Measurements from ENCODE around the gene CPVL. TPM values are rescaled to one million over a fixed set of nuclear protein-coding genes. Genes with fewer than 3 reads are reported as not detected.
A peak's percentile ranks its signal among the peaks of the same experiment; 100 is the strongest.

CPVL gene
- total RNA-seq, 4 donors from 2014 or later = 3.1 to 17.5 (median 11.5) TPM

DNA sequence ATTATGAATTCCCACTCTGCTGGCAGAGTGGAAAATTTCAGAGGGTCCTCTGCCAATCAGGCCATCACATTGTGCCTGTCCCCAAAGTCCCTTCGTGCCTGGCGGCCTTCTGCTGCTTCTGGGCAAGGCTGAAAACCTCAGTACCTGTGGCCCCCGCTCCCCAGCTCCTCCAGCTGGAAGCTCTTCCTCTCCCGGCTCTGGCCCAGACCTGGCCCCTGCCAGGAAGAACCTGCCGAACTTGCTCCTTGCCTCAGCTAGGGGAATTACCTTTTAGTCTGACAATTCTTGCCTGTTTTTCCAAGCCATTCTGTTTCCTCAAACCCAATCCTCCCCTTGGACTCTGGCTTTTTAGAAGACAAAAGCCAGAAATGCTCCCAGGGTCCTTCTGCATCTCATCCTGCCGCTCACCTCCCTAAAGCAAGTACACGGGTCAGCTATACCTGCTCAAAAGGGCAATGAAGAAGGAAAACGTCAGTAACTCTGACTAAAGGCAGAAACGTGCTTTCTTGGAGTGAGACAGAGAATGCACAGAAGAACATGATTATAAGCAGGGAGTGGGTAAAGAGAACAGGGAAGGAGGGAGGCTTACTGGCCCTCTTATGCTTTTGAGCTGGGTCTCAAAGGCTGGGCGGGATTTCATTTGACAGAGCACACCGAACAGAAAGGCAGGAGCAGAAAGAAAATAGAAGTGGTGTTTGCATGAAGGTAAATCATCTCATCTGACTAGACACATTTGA, 160.1 kb downstream of the CPVL start:
- Histone ChIP-seq H3K4me1 (peaks cover 0 to 32% (median 3%) of the 10 kb centered on the region in 4 donors), H3K27ac (peak overlapping the region in 2 of 4 donors; percentile 2 to 49), H3K27me3 (no peaks in the 10 kb centered on the region), H3K36me3 (no peaks in the 10 kb centered on the region), H3K9me3 (no peaks in the 10 kb centered on the region), H3K4me3 (no peak overlapping the region)
- TF ChIP-seq POLR2A (IDR thresholded peaks at IDR 0.05) (no peak), EP300 (IDR thresholded peaks at IDR 0.05) (no peak)
- TF ChIP-seq, protein P1, sequence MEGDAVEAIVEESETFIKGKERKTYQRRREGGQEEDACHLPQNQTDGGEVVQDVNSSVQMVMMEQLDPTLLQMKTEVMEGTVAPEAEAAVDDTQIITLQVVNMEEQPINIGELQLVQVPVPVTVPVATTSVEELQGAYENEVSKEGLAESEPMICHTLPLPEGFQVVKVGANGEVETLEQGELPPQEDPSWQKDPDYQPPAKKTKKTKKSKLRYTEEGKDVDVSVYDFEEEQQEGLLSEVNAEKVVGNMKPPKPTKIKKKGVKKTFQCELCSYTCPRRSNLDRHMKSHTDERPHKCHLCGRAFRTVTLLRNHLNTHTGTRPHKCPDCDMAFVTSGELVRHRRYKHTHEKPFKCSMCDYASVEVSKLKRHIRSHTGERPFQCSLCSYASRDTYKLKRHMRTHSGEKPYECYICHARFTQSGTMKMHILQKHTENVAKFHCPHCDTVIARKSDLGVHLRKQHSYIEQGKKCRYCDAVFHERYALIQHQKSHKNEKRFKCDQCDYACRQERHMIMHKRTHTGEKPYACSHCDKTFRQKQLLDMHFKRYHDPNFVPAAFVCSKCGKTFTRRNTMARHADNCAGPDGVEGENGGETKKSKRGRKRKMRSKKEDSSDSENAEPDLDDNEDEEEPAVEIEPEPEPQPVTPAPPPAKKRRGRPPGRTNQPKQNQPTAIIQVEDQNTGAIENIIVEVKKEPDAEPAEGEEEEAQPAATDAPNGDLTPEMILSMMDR (IDR thresholded peaks at IDR 0.05) = no peak
- WGBS, 2 donors = 79 to 81% methylated on average over 11 of the region's 11 CpGs
- DNase-seq (ENCODE audit: low spot score in 2 of 2) = no peak

DNA sequence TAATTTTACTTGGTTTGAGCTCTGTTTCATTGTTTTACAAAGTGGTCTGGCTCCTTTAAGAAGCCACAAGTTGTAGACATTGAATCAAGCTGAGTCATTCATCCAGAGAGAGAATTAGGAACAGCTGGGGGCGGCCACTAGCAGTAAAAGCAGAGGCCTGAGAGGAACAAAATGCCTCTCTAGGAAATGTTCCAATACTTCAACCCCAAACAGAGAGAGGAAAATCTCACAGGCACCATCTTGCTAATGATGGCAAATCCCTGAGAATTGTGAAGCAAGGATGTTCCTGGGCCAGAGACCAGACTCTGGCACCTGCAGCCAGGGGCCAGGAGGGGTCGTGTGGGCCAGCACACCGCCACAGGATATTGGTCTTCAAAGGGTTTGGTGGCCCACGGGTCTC, 161.7 kb downstream of the CPVL start:
- Histone ChIP-seq H3K4me3 (no peak overlapping the region), H3K4me1 (peaks cover 0 to 27% (median 3%) of the 10 kb centered on the region in 4 donors)
- WGBS, 2 donors = 22 to 39% methylated on average over 4 of the region's 4 CpGs

DNA sequence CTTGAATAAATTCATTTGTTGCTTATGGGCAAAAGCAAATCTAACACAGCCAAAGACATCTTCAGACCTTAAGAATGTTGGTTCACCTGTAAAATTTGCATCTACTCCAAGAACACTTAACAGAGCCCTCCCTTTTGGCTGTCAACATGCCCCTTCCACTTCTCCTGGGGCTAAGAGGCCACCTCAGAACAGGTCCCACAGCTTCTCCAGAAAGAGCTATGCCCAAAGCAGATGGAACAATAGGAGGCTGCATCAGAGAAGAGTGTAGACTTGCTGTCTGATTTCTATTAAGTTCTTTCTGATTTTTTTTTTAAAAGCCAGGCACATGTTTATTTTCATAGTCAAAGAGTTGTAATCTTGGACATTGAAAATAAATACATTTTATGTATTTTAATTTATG, 162.1 kb downstream of the CPVL start:
- Histone ChIP-seq H3K4me1 (peaks cover 0 to 23% (median 3%) of the 10 kb centered on the region in 4 donors), H3K9me3 (no peaks in the 10 kb centered on the region), H3K36me3 (no peaks in the 10 kb centered on the region), H3K27me3 (no peaks in the 10 kb centered on the region), H3K4me3 (no peak overlapping the region), H3K27ac (no peak overlapping the region)
- no peak for DNase-seq (ENCODE audit: low spot score in 2 of 2)
- no peak for TF ChIP-seq EP300 (IDR thresholded peaks at IDR 0.05)
- no peak for TF ChIP-seq POLR2A (IDR thresholded peaks at IDR 0.05)
- TF ChIP-seq, protein P1 (IDR thresholded peaks at IDR 0.05) = no peak

More for the DNA sequence above, 161.7 kb downstream of the CPVL start:
- Histone ChIP-seq H3K27ac (peak overlapping the region in 2 of 4 donors; percentile 8 to 45), H3K27me3 (no peaks in the 10 kb centered on the region), H3K9me3 (no peaks in the 10 kb centered on the region), H3K36me3 (no peaks in the 10 kb centered on the region)
- peak; percentile 26 to 48 for DNase-seq (ENCODE audit: low spot score in 2 of 2)
- TF ChIP-seq EP300 (IDR thresholded peaks at IDR 0.05) (peak in 1 of 2 donors; percentile 22), POLR2A (IDR thresholded peaks at IDR 0.05) (no peak)

DNA sequence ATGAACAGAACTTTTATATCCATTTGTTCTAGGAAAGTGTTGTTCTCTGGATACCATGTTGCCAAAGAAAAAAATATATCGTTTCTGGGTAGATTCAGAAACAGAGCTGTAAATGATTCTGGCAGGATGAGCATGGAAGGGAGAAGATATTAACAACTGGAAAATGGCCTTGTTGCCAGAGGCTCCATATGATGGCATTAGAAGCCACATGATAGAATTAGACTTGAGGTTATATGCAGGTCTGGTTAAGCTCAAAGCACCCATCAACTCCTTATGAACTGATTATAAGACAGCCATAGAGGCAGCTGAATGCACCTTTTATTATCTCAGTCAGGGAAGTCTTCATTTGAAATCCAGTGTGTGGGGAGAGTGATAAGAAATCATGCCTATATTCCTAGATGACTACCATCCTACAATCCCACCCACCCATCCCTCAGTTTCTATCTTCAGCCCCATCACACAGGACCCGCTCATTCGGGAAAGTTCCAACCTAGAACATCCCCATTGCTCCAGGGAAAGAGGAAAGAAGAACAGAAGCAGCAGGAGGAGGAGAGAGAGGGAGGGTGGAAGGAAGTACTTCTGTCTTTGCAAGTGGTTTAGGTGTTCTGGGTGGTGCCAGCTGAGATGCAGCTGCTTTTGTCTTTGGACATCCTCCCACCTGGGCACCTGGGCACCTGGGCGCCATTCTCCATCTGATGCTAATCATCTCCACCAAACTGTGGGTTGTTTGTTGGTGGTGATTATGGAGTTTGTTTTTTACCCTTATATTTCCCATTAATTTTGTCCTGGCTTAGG, 162.7 kb downstream of the CPVL start:
- Histone ChIP-seq H3K4me1 (peaks cover 0 to 20% (median 3%) of the 10 kb centered on the region in 4 donors), H3K4me3 (no peak overlapping the region)

DNA sequence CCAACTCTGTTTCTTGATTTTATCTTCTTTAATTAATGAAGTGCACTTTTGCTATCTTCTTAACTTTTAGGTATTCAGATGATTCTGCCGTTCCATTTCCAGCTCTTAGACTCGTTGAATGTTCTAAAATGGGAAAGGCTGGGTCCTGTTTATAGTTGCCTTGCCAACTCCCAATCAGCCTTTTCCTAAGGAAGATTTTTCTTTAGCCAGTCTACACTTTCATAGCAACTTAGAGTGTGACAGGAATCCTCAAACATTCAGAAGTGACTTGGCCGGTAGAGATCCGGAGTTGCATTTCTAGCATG, 165.2 kb downstream of the CPVL start:
- no peak for TF ChIP-seq EP300 (IDR thresholded peaks at IDR 0.05)
- TF ChIP-seq POLR2A (IDR thresholded peaks at IDR 0.05) = no peak
- TF ChIP-seq, protein P1 (IDR thresholded peaks at IDR 0.05) = no peak
- DNase-seq (ENCODE audit: low spot score in 2 of 2) = no peak
- Histone ChIP-seq H3K27me3 (no peaks in the 10 kb centered on the region), H3K27ac (no peak overlapping the region), H3K9me3 (no peaks in the 10 kb centered on the region), H3K4me3 (no peak overlapping the region), H3K4me1 (peaks cover 0 to 15% (median 3%) of the 10 kb centered on the region in 4 donors), H3K36me3 (no peaks in the 10 kb centered on the region)
- WGBS, 2 donors = 66 to 67% methylated on average over 4 of the region's 4 CpGs

More for the DNA sequence above, 162.7 kb downstream of the CPVL start:
- Histone ChIP-seq H3K27ac (no peak overlapping the region), H3K27me3 (no peaks in the 10 kb centered on the region), H3K9me3 (no peaks in the 10 kb centered on the region), H3K36me3 (no peaks in the 10 kb centered on the region)
- WGBS, 2 donors = 83 to 92% methylated on average over 4 of the region's 4 CpGs
- DNase-seq (ENCODE audit: low spot score in 2 of 2) = no peak
- TF ChIP-seq, protein P1 (IDR thresholded peaks at IDR 0.05) = no peak
- no peak for TF ChIP-seq EP300 (IDR thresholded peaks at IDR 0.05)
- no peak for TF ChIP-seq POLR2A (IDR thresholded peaks at IDR 0.05)

Data from tibial nerve (tissue), 4 donors.